ENCODE measurements around the gene OBSCN.
A peak's percentile ranks its signal among the peaks of the same experiment; 100 is the strongest.

The OBSCN gene

DNA sequence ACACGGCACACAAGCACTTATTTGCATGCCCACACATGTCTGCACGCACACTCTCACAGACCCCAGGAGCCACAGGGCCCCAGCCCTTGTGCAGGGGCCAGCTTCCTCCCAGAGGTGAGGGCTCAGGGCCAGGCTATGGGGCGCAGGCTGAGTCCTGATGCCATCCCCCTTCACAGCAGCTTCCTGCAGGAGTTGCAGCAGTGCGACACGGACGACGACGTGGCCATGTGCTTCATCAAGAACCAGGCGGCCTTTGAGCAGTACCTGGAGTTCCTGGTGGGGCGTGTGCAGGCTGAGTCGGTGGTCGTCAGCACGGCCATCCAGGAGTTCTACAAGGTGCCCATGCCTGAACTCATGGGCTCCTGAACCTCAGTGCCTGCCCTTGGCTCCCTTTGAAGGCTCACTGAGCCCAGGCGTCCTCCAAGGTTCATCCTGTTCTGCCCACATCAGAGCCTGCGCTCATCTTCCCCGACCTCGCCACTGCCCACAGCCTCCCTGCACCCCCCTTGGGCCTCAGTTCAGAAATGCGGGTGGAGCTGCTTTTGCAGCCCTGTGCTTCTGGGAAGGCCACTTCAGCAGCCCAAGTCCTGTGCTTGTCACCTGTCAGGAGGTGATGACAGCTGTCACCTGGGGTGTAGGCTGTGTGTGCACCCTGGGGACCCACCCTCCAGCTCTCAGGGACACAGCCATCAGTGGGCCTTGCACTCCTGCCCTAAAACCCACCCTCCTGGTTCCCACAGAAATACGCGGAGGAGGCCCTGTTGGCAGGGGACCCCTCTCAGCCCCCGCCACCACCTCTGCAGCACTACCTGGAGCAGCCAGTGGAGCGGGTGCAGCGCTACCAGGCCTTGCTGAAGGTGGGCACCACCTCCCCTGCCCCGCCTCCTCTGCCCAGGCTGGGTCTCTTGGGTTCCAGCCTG is 132.2 kb downstream of the OBSCN start:
- no peaks in the 10 kb centered on the region; the same call in 1 of the 2 replicates for H3K9me3 ChIP-seq
- H3K36me3 ChIP-seq = no peaks in the 10 kb centered on the region
- no peak for DNase-seq
- H3K27me3 ChIP-seq = no peaks in the 10 kb centered on the region
- no peak overlapping the region for H3K4me3 ChIP-seq (ENCODE audit: low read depth, low read length)
- no peaks in the 10 kb centered on the region for H3K4me1 ChIP-seq
- TF ChIP-seq, protein P1, sequence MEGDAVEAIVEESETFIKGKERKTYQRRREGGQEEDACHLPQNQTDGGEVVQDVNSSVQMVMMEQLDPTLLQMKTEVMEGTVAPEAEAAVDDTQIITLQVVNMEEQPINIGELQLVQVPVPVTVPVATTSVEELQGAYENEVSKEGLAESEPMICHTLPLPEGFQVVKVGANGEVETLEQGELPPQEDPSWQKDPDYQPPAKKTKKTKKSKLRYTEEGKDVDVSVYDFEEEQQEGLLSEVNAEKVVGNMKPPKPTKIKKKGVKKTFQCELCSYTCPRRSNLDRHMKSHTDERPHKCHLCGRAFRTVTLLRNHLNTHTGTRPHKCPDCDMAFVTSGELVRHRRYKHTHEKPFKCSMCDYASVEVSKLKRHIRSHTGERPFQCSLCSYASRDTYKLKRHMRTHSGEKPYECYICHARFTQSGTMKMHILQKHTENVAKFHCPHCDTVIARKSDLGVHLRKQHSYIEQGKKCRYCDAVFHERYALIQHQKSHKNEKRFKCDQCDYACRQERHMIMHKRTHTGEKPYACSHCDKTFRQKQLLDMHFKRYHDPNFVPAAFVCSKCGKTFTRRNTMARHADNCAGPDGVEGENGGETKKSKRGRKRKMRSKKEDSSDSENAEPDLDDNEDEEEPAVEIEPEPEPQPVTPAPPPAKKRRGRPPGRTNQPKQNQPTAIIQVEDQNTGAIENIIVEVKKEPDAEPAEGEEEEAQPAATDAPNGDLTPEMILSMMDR (IDR thresholded peaks at IDR 0.05; ENCODE audit: low read depth, low read length) = no peak

DNA sequence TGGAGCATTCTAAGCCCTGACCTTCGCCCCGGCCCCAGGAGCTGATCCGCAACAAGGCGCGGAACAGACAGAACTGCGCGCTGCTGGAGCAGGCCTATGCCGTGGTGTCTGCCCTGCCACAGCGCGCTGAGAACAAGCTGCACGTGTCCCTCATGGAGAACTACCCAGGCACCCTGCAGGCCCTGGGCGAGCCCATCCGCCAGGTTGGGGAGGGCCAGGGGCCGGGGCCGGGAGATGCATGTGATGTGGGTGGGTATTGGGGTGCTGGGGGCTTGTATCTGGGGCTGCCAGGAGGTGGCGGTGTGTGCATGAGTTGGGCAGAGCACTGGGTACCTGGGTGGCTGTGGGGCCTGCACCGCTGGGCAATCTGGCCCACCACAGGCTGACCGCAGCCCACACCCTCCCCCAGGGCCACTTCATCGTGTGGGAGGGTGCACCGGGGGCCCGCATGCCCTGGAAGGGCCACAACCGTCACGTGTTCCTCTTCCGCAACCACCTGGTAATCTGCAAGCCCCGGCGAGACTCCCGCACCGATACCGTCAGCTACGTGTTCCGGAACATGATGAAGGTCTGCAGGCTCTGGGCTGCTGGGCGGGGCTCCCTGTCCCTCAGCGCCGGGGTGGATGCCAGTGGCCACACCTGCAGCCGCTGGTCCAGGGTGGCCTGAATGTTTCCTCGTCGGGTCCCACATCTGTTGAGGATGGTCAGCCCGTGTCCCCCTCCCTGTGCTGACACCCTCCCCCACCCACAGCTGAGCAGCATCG is 133.0 kb downstream of the OBSCN start:
- H3K4me1 ChIP-seq = no peaks in the 10 kb centered on the region
- DNase-seq = peak; percentile 32

DNA sequence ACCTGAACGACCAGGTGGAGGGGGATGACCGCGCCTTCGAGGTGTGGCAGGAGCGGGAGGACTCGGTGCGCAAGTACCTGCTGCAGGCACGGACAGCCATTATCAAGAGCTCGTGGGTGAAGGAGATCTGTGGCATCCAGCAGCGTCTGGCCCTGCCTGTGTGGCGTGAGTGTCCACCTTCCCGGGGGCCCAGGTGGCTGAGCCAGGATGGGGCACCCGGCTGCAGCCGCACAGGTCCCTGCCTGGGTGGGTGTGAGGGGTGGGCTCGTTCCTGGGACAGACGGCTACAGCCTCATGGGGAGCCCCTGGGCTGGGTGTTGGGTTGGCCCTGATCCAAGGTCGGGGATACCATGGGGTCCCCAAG is 133.6 kb downstream of the OBSCN start:
- Histone ChIP-seq H3K4me3 (ENCODE audit: low read depth, low read length) (no peak overlapping the region), H3K36me3 (no peaks in the 10 kb centered on the region), H3K27me3 (no peaks in the 10 kb centered on the region), H3K4me1 (no peaks in the 10 kb centered on the region), H3K9me3 (no peaks in the 10 kb centered on the region; the same call in 1 of the 2 replicates)
- TF ChIP-seq, protein P1 (IDR thresholded peaks at IDR 0.05; ENCODE audit: low read depth, low read length) = no peak
- no peak for DNase-seq

More for the DNA sequence above, 133.0 kb downstream of the OBSCN start:
- Histone ChIP-seq H3K27me3 (no peaks in the 10 kb centered on the region), H3K9me3 (no peaks in the 10 kb centered on the region; the same call in 1 of the 2 replicates), H3K36me3 (no peaks in the 10 kb centered on the region), H3K4me3 (ENCODE audit: low read depth, low read length) (no peak overlapping the region)
- TF ChIP-seq, protein P1 (IDR thresholded peaks at IDR 0.05; ENCODE audit: low read depth, low read length) = peak; percentile 20; the same call in 1 of the 2 replicates

DNA sequence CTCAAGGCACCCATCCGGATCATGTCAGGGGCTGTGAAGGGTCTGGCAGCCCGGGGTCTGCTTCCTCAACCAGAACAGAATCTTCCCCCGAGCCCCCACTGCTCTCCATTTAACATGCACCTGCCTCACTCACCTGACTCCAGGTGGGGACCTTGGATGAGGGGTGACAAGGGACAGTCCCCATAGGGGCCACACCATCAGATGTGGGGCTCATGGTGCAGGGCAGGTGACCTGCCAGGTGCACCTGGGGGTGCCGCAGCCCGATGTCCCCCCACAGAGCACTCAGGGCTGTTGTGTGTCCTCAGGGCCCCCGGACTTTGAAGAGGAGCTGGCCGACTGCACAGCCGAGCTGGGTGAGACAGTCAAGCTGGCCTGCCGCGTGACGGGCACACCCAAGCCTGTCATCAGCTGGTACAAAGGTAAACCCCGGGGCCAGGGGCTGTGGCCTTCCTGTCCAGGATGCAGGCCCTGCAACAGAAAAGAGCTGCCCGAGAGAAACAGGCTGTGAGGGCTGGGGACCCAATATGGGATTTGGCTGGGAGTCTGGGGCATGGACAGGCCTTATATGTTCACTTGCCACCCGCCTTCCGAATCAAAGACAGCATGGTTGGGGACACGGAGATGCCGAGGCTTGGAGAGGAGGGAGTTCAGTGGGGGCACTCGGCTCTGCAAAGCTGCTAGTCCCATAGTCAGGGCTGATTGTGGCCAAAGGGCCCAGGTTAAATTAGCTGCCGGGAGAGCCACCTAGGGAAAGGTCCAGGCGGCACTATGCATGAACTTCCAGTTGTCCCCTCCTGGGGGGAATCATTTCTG is 134.2 kb downstream of the OBSCN start:
- TF ChIP-seq, protein P1 (IDR thresholded peaks at IDR 0.05; ENCODE audit: low read depth, low read length) = no peak
- no peaks in the 10 kb centered on the region for H3K27me3 ChIP-seq
- no peaks in the 10 kb centered on the region for H3K4me1 ChIP-seq
- no peaks in the 10 kb centered on the region; the same call in 1 of the 2 replicates for H3K9me3 ChIP-seq
- DNase-seq = peak; percentile 4
- no peaks in the 10 kb centered on the region for H3K36me3 ChIP-seq
- no peak overlapping the region for H3K4me3 ChIP-seq (ENCODE audit: low read depth, low read length)

DNA sequence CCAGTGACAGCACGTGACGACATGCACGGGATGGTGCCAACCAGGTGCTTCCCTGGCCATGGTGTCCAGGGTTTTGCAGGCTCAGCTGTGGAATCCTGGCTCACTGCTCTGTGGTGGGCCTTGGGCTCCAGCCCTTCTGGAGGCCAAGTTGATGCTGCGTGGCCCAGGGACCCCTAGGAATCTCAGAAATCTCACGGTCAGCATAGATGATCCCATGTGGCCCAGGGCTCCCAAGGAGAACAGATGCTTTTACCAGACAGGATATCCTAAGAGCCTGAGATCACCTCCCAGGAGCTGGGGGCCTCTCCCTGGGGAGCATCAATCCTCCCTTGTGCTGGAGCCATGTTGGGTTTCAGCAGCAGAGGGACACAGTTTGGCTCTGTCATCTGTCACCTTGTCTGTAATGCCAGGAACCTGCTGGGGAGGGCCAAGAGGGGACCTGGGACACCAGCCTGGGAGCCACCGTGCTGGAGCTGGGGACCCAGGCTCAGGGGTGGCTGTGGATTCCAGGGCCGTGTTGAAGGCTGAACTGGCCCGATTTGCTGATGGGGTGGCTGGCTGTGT is 134.9 kb downstream of the OBSCN start:
- Histone ChIP-seq H3K4me1 (no peaks in the 10 kb centered on the region), H3K4me3 (ENCODE audit: low read depth, low read length) (no peak overlapping the region), H3K9me3 (no peaks in the 10 kb centered on the region; the same call in 1 of the 2 replicates), H3K36me3 (no peaks in the 10 kb centered on the region), H3K27me3 (no peaks in the 10 kb centered on the region)
- no peak for DNase-seq
- TF ChIP-seq, protein P1 (IDR thresholded peaks at IDR 0.05; ENCODE audit: low read depth, low read length) = no peak
